ENCODE results near the gene RPP25L. TPM values are rescaled to one million over a fixed set of nuclear protein-coding genes. Genes with fewer than 3 reads are reported as not detected.
A peak's percentile ranks its signal among the peaks of the same experiment; 100 is the strongest.

The RPP25L gene
- total RNA-seq, 1 donor from 2014 or later: 15.5 TPM

DNA sequence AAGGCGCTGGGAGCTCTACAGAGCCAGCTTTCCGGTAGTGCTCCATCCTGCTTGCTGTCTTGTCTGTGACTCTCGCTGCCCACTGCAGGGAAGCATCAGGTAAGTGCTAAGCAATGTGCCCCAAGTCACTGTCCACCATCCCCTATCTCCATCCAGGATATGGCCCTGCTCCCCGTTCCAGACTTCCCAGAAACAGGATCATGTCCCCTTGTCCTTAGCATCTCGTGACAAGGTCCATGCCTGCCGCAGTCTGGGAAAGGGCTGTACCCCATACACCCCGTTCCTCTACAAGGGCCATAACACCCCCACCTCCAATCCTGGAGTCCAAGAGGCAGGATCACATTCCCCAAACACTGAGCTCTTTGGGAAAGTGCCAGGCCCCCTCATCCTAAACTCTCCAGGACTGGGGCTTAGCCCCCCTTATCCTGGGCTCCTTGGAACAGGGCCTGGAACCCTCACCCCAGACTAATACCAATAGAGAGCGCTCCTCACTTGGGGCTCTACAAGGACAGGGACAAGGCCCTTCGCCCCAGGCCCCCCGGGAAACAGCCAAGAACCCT is 566 bp downstream of the RPP25L start:
- DNase-seq (ENCODE audit: low read depth in 2 of 2): no peak

DNA sequence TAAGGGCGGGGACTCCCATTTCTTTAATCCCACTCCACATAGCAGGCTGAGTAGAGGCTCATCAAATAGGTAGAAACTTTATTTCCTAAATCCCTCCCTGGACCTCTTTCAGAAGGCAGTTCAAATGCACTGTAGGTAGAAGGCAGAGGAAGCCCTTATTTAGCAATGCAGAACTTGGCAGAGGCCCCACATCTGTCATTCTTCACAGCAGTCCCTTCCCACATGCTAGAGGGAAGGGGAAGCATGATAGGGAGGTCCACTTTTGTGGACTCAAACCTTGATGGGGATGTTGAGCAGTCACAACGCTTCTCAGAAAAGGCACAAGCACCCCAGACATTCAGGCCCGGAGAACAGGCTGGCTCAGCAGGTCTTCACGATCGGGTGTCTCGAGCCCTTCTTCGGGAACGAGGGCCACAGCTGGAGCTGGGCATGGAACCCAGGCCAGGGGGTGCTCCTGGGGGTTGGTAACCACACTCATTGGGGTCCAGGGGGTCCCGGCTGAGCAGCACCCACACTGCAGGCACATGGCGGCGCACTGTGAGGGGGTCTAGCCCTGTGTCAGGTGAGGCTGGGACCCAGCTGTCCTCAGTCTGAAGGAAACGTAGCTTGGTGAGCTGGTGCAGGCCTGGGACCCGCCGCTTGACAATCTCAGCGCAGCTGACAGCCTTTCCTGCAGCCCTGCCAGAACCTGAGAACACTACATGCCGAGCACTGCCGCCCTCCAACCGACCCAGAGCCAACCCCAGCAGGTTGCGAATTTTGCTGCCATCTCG is 1.3 kb downstream of the RPP25L start:
- no peak for DNase-seq (ENCODE audit: low read depth in 2 of 2)

DNA sequence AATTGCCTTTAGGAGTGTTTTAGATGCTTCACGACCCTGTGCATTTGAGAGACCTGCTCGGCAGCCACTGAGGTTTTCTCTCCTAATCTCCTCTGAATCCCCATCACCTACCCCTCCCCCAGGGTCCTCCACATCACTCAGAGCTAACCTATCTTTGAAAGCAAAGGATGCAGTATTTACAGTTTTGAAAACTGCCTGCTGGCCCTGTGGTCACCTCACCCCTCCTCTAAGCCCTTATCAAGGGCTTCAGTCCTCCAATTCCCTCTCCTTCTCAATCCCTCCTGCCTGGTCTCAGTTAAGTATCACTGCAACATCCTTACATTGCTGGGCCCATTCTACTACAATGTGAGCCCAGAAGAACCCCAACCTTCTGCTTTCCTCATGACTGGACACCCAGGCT is 4.6 kb downstream of the RPP25L start:
- no peak for DNase-seq (ENCODE audit: low read depth in 2 of 2)

DNA sequence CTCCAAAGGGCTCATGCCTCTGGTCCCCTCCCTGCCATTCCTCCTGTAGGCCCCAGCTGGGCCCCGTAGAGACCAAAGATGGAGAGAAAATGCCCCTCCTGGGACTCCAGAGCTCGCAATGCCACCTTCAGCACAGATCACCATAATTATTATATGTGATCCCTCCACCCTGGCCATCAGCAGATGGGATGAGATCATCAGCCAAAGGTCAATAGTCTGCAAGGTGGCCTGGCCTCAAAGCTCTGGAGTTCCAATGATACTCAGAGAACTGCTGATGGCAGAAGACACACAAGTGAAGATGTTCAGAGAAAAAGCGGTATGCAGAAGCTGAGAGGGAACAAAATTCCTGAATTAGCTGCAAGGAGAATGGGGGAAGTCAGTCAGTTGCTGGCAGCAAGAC is 5.0 kb downstream of the RPP25L start:
- DNase-seq (ENCODE audit: low read depth in 2 of 2): no peak

DNA sequence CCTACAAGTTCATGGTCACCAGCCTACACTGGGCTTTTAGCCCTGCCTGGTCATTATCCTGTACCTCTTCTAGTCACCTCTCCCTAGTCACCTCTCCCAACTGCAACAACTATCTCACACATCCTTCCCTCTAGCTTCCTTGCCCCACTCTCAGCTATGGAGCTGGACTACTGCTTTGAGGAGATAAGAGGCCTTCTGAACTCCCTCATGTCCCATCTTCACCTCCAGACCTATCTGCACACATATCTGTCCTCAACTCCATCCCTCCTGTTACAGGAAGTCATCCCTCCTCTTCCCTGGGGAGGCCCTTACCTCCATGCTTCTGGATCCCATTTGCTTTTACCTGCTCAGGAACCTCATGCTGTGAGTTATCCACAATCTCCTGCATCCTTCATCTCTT is 5.7 kb downstream of the RPP25L start:
- DNase-seq (ENCODE audit: low read depth in 2 of 2): no peak

DNA sequence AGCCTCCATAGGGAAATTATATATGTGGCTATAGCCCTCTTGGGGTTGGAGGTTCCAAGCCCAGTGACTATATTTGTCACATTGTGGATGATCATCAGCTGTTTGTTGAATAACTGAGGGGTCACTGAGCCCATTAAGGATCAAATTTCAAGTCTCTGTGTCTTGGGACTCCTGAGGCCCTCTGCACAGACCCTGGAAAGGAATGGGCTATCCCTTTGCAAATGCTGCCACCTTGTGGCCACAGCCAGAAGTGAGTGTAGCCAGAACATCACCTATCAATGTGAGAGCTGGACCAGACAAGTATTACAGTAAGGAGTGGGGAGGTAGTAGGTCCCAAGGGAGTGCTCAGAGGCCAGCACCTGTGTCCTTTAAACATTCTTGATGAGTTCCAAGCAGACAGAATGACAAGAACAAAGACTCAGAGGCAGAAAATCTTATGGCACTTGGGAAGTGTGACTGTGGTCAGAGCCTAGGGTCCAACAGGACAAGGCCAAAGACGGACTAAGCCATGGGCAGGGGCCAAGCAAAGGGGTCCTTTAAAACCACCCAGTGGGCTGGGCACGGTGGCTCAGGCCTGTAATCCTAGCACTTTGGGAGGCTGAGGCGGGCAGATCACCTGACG is 8.2 kb downstream of the RPP25L start:
- peak; percentile 73 to 74 for DNase-seq (ENCODE audit: low read depth in 2 of 2)

DNA sequence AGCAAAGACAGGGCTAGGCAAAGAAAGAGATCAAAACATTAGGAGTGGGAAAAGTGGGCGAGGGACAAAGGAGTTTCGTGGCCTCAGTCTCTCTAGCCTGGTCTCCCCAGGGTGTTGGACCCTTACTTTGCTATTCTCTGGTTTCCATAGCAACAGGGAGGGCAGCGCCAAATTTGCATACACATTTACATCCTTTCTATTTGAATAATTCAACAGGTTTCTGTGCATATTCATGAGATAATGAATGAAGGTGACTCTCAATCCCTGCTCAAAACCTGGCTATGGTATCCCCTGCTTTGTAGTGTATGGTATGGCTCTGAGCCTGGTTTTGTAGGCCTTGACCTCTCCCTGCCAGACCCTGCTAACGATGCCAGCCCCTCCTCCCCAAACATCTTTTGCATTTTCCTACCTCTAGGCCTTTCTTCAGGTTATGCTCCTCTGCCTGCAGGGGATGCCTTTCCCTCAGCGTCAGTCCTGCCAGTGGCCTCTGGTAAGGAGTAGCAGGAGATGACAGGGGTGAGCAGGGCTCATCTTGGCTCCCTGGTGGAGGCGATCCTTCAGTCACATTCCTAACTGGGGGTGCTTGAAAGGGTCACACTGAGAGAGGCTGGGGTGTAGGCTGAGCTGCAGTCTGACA is 9.8 kb downstream of the RPP25L start:
- no peak for DNase-seq (ENCODE audit: low read depth in 2 of 2)

DNA sequence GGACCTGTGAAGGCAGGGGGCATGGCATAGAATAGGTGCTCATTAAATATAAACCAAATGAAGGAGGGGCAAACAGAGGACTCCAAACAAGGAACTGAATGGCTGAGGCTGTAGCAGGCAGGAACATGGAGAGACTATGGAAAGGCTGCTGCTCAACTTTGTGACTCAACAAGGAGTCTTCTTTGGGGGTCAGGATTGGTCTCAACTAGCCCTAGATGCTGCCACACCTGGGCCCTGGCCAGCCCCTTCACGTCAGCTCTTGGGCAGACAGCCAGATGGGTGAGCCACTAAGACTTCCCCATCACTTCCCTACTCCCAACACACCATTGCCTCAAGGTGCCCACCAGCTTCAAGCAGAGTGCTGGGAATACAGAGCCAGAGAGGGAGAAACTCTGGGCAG is 11.0 kb downstream of the RPP25L start:
- DNase-seq (ENCODE audit: low read depth in 2 of 2): no peak

DNA sequence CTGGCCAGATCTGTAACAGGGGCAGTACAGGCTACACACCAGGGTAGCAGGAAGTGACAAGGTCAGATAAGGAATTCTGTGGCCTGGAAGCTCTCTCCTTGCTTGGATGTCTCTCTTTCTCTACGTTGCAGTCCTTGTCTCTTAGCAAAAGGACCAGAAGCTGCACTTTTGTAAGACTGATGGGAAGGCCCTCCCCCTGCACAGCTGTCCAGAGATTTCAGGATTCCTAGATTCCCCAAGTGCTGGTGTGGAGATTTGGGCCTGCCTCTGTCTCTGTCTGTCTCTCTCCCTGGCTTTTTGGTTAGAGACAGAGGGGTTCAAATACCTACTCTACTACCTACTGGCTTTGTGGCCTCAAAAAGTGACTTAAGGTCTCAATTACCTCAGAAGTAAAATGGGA is 12.4 kb downstream of the RPP25L start:
- no peak for DNase-seq (ENCODE audit: low read depth in 2 of 2)

DNA sequence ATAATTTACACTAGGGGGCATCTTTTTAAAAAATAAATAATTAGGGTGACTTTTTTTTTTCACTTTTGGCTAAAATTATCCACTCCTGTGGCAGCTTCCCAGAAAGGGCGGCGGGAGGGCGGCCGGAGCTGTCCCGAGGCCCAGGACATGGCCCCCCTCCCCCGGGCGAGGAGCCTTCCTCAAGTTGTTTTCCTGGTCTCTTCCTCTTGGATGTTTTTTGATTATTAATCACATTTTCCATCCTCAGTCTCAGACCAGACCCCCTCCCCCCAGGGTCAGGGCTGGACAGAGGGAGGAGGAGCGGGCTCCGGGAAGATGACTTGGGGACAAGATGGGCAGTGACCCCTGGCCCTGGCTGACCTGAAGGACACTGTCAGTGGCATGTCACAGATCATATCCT is 17.7 kb downstream of the RPP25L start:
- no peak for DNase-seq (ENCODE audit: low read depth in 2 of 2)

DNA sequence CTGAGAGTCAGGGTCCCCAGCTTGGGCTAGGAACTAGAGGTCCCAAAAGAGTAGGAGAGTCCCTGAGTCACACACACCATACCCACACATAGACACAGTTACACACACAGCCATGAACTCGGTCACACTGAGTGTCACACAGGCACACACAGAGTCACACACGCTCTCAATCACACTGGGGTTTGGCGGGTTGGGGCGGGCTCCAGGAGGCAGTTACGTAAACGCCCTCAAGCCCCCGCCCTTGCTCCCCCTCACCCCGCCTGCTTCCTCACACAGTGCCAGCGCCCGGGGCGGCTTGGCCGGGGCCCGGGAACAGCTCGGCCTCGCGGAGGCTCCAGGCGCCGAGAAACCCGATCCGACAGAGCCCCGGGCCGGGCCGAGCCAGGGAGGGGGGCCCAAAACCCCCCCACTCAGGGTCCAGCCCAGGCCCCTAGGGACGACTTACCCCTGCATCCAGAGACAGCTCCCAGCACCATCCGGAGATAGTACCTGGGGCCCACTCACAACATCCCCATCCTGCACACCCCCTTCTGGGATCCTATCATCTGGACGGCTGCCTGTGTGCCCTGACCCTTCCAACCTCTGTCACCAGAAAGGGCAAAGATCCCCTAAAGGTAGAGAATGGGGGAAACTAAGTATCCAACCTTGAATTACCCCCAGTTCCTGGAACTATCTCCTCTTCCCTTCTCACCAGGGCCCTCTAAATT is 18.8 kb downstream of the RPP25L start:
- DNase-seq (ENCODE audit: low read depth in 2 of 2): no peak

DNA sequence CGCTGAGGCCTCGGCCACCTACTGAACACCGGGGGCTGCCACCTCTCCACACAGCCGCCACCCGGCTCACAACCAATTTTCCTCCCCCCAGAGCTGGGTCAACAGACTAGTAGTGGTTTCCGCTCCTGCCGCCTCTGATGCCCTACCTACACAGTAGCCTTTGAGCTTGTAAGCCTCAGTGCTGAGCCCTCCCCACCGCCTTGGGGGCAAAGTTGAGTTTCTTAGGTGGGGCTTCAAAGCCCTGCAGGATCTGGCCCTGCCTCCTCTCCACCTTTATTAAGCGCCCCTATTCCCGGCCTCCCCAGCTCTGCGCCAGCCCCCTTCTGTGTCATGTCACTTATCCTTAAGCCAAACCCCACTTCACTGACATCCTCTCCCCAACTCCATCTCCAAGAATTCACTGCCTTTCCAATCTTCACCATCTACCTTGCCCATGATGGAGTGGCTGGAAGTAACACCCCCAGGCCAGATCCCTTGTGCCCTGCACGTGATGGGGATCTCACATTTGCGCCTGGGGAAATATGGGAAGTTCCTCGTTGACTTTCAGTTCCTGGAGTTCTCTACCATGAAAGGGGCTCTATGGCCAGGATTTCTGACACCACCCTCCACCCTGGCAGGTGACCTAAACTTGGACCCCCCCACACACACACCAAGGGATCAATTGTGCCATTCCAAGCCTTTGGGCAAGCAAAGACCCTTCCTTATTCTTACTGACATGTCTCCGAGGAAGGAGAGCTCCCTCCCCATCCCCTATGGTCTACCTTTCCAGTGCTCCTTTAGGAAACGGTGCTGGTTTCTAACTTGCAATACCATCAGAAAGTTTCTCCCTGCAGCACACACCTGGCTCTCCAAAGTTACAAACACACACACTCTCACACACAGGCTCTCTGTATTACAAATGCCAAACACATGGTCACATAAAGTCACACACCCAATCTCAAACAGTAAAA is 19.7 kb downstream of the RPP25L start:
- DNase-seq (ENCODE audit: low read depth in 2 of 2): no peak

DNA sequence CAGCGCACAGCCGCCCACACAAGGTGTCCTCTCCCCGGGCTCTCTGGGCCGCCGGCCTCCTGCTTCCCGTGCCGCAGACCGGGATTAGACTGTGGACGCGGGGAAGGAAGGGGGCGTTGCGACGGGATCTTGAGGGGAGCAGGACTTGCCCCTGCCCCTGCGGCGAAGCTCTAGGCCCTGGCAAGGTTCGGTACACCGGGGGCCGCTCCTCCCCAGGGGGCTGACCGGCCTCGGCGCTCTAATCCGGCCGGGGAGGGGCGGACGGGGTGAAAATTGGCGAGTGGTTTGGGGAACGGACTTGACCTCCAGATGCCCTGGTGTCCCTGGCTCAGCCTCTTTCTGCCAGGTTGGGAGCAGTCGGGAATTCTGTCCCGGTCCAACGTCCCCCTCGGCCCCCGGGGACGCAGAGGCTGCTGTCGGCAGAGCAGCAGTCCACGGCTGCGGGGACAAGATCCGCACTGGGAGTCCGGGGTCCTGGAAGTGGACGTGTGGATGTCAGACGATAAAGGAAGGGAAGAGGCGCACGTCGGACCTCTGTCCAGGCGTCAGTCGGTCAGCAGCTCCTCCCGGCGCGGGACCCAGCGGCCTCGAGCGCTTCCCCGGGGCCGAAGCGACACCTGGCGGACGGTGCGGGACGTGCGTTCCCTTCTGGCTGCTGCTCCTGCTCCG is 20.5 kb downstream of the RPP25L start:
- DNase-seq (ENCODE audit: low read depth in 2 of 2): peak; percentile 82 to 88

DNA sequence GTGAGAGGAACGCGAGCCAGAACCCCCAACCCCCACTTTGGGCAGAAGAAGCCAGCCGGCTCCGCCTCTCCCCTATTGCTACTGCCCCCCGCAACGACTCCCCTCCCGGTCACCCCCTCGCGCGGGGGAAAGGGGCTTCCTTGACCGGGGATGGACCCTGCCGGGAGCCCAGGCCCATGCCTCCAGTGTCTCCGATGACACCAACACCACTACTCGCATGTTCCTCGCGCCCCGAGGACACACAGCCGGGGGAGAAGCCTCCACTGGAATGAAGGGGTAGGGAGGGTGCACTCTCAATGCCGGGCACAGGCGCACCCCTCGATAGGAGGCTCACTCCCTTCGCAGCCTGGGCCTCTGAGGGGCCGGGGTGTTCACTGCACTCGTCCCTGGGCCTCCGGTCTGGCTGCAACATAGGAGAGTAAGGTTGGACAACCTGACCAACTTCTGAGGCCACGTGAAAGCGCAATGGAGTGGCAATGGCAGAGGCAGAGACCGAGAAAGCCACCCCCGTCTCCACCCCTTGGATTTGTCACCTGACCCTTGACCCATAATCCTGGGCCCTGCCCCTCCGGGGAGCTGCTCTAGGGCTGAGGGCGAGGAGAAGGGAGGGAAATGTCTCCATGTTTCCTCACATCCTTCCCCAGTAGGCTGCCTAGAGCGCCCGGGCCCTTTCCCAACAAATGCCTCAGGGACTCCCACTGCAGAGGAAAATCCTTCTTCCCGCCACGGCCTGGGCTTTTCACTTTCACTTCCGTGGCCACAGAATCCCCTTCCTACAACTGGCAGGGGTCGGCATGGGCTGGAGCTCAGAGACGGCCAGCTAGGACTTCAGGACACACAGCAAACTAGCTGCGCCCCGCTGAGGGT is 21.3 kb downstream of the RPP25L start:
- DNase-seq (ENCODE audit: low read depth in 2 of 2): peak in 1 of 2 donors; percentile 6

DNA sequence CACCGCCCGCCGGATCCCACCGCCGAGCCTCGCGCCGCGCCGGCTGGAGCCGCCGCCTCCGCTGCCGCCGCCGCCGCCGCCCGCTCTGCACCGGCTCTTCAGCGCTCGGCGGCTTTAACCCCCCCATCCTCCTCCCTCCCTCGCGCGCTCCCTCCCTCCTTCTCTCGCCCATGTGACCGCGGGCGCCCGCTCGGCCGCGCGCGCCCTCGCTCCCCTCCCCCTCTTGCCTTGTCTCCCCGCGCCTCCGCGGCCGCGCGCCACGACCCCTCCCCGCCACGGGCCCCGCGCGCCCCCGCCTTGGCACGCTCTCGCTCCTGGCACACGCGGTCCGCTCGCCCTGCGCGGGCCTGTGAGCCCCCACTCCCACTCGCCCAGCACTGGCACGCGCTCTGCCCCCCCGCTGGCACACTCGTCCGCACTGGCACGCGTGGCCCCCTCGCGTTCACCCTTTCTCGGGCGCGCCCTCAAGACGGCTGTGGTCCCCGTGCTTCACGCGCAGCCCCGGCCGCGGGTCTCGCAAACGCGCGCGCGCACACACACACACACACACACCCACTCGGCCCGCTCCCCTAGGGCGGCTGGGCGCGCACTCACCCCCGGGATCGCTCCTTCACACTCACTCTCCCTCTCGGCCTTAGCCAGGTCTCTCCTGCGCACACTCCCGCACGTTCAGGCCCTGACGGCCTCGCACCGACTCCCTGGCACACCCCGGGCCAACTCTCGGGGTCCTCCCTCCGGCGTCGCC is 22.1 kb downstream of the RPP25L start, which contains the start of gene CNTFR:
TSS of gene CNTFR (minus strand) at position 89 of the 745 bp plus-strand sequence. CDS start 20,743 bp downstream, outside the sequence.
- DNase-seq (ENCODE audit: low read depth in 2 of 2): no peak

DNA sequence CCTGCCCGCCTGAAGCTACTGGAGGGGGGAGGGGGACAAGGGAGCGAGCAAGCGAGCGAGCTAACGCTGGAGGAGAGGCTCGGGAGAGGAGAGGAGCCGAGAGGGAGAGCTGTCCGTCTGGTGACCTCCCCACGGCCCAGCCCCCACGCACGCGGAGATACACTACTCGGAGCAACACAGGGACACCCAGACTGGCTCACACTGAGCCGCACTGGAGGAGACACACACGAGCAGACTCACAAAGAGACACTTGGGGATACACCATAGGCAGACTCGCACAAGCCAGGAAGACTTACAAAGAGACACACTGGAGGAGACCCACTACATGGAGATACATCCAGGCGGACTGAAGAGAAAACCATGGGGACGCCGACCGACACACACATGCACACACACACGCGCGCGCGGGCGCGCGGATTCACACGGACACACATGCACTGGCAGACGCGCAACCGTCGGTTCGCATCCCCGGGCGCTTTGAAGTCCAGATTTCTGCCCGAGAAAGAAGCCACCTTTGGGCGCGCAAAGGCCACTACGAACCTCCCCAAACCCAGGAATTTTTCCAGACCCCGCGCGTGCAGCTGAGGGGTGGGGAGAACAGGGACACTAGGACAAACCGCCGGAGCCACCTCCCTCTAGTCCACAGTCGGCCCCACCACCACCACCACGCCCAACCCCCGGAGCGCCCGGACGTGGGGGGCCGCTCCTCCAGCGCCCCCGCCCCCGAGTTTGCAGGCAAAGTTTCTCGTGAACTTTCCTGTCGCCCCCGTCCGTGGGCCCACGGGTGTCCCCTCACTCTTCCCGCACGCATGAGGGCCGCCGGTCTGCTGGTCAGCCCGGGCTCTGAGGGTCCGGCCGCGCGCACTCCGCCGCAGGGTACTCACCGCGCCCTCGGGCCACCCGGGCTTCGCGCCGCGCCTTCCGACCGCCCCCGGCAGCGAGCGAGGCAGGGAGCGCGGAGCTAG is 22.9 kb downstream of the RPP25L start:
- no peak for DNase-seq (ENCODE audit: low read depth in 2 of 2)

DNA sequence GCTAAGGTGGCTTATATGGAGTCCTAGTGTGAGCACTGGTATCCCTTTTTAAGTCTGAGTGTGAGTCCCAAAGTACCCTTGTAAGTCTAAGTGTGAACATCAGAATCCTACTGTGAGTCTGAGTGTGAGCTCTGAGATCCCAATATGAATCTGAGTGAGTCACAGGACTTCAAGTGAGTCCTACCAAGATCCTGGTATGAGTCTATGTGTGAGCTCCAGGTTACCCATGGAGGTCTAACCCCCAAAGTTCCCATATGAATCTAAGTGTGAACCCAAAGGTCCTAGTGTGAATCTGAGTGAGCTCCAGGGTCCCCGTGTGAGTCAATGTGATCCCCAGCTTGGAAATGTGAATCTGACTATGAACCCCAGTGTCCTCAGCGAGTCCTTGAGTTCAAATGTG is 24.6 kb downstream of the RPP25L start:
- no peak for DNase-seq (ENCODE audit: low read depth in 2 of 2)

Data from lung microvascular endothelial cell (primary cell).